BJ (cell line): ENCODE measurements around the gene ATG2B. TPM values are rescaled to one million over a fixed set of nuclear protein-coding genes. Genes with fewer than 3 reads are reported as not detected.

Source experiments
- CTCF ChIA-PET: fragments of 350-600 bp; formaldehyde crosslinking; extraction: SDS; loops from one replicate; lab custom pipeline; 2021; ENCODE audit warnings: antibody characterized with exemption, inconsistent platforms; lab: Yijun Ruan, JAX
- POLR2A ChIA-PET: fragments of 300-600 bp; sonication (Branson Sonifier 250); formaldehyde crosslinking; extraction: SDS; loops from one replicate; lab custom pipeline; 2021; ENCODE audit warnings: antibody characterized with exemption; lab: Charles Lee
- DNase-seq: peaks from one replicate; pipeline ENCODE4 v3.0.0-alpha.2; 2011; ENCODE audit warnings: low read depth
- H3K27me3 ChIP-seq: 2 replicates; pipeline ENCODE4 v1.6.0; 2011; ENCODE audit warnings: low read length; ENCODE audit not compliant: control insufficient read depth, insufficient read depth
- H3K36me3 ChIP-seq: 2 replicates; pipeline ENCODE4 v1.5.1; 2011; ENCODE audit warnings: low read length; ENCODE audit not compliant: control insufficient read depth, insufficient read depth
- H3K4me3 ChIP-seq: 2 replicates; pipeline ENCODE4 v1.5.1; 2011; ENCODE audit warnings: low read depth, mild to moderate bottlenecking, control low read depth, low read length
- polyA plus RNA-seq: library from polyadenylated mRNA; depleted of rRNA; stranded (reverse); fragments of >200 nt; gene quantifications from 2 replicates; pipeline ENCODE4 v1.2.3, GENCODE V29; 2011
- TF ChIP-seq, protein P1 (sequence below): IDR thresholded peaks from 2 replicates; pipeline ENCODE4 v1.5.1; 2011; ENCODE audit warnings: low read depth, mild to moderate bottlenecking, control low read depth, inconsistent platforms, low read length, moderate library complexity; ENCODE audit not compliant: insufficient read depth

The ATG2B gene
- polyA plus RNA-seq, 1 experiment, result 11.6 TPM

DNA sequence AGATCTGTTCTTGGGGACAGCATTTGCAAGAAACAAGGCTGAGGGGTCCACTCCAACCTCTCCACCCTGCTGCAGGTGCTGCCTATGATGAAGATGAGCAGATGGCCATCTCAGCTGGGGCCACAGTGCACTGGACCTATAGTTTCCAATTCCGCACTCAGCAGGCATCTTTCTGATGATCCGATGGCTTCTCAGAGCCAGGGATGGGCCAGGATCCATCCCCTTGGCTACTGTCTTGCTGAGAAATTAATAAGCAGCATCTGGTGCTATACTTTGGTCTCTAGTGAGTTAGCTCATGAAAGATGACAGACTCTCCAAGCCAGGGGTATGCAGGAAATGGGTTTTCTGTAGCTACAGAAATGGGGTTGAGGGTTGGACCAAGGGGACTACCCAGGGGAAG lies 125.5 kb downstream of the ATG2B start:
- TF ChIP-seq, protein P1, sequence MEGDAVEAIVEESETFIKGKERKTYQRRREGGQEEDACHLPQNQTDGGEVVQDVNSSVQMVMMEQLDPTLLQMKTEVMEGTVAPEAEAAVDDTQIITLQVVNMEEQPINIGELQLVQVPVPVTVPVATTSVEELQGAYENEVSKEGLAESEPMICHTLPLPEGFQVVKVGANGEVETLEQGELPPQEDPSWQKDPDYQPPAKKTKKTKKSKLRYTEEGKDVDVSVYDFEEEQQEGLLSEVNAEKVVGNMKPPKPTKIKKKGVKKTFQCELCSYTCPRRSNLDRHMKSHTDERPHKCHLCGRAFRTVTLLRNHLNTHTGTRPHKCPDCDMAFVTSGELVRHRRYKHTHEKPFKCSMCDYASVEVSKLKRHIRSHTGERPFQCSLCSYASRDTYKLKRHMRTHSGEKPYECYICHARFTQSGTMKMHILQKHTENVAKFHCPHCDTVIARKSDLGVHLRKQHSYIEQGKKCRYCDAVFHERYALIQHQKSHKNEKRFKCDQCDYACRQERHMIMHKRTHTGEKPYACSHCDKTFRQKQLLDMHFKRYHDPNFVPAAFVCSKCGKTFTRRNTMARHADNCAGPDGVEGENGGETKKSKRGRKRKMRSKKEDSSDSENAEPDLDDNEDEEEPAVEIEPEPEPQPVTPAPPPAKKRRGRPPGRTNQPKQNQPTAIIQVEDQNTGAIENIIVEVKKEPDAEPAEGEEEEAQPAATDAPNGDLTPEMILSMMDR, result no peak
- Histone ChIP-seq H3K27me3 (no peaks in the 10 kb centered on the region), H3K36me3 (peaks cover 40% of the 10 kb centered on the region), H3K4me3 (no peak overlapping the region)
- ChIA-PET CTCF (no interaction called here), POLR2A (no interaction called here)
- no peak for DNase-seq

DNA sequence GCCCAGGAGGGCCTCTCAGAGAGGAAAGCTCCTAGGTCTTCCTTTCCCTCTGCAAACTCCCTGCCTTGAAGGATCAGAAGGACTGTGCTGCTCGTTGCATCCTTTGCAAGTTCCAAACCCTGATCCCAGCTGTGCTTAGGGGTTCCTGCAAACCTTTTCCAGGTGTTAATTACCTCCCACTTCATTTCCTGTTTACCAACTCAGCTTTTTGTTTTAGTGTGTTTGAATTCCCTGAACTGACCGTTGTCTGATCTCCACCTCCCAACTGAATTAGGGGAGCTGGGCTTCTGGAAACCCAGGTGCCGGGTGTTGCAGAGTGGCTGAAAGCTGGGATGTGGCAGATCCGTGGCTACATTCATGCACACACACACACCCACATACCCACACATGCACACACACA lies 127.7 kb downstream of the ATG2B start:
- Histone ChIP-seq H3K27me3 (no peaks in the 10 kb centered on the region), H3K4me3 (no peak overlapping the region), H3K36me3 (peaks cover 25% of the 10 kb centered on the region)
- no peak for DNase-seq
- CTCF ChIA-PET, result no interaction called here
- POLR2A ChIA-PET, result no interaction called here
- TF ChIP-seq, protein P1, result no peak

GRCh38 chr14:96233661-96234060 lies 129.5 kb downstream of the ATG2B start:
- no peaks in the 10 kb centered on the region for H3K27me3 ChIP-seq
- POLR2A ChIA-PET, result no interaction called here
- CTCF ChIA-PET, result no interaction called here
- TF ChIP-seq, protein P1, result no peak
- no peak overlapping the region for H3K4me3 ChIP-seq
- DNase-seq, result no peak
- peaks cover 14% of the 10 kb centered on the region for H3K36me3 ChIP-seq

DNA sequence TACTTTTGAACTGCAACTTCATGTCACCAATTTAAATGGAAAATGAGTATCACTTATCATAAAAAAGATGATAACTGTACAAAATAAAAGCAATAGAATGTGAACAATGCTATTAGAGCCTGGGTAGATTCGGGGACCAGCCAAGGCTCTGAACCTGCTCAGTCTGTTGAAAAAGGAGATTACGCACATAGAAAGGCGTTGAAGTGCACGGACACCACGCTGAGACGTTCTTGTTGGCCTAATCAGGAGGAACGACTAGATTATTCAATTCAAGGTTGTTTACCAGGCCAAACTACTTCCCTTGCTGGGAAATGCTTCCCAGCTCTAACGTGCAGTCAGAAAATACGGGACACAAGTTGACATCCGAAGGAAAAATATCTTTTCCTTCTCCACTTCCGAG lies 130.6 kb downstream of the ATG2B start:
- ChIA-PET POLR2A (no interaction called here), CTCF (interaction anchor here (1.1 kb wide), 1 partner anchor 9 kb away, joined by 3 read pairs; no protein-coding TSS in a partner anchor)
- TF ChIP-seq, protein P1, result no peak
- DNase-seq, result no peak
- H3K4me3 ChIP-seq, result no peak overlapping the region
- H3K36me3 ChIP-seq, result peaks cover 11% of the 10 kb centered on the region
- H3K27me3 ChIP-seq, result no peaks in the 10 kb centered on the region

DNA sequence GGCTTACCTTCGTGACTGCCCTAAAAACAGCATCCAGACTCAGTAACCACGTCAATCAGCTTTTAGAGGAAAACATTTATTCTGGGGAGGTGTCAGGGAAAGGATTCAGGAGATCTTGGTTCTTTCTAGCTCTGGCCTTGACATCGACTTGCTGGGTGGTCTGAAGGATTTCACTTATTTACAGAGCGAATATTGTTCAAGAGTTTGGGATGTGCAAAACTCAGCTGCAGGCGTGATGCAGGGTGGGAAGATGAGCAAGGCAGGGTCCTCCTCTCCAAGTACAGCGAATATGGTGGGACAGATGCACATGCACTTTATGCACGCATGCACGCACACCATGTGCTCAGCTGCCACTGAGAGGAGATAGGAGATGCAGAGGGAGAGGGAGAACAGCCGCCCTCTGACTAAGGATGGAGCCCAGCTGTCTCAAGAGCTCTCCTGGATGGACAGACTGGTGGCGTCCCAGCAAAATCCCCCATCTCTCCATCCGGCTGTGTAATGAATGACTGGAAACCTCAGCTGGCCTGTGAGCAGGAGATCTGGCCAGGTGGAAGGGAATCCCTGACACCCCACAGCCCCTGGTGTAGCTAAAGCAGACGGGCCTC lies 131.5 kb downstream of the ATG2B start:
- POLR2A ChIA-PET, result no interaction called here
- TF ChIP-seq, protein P1, result no peak
- peaks cover 8% of the 10 kb centered on the region for H3K36me3 ChIP-seq
- CTCF ChIA-PET, result interaction anchor here (0.9 to 1.2 kb wide), 3 partner anchors 10 to 41 kb away, joined by 3 to 4 read pairs (median 3); no protein-coding TSS in a partner anchor
- H3K4me3 ChIP-seq, result no peak overlapping the region
- no peaks in the 10 kb centered on the region for H3K27me3 ChIP-seq
- no peak for DNase-seq
